HepG2 (cell line): Measurements from ENCODE around the gene PSRC1. TPM values are rescaled to one million over a fixed set of nuclear protein-coding genes. Genes with fewer than 3 reads are reported as not detected.

Source experiments
- ATAC-seq: fragments of 200-7000 bp; cut with Tn5 transposase; 3 replicates; pipeline ENCODE4 v1.9.1; 2020; ENCODE audit warnings: mild to moderate bottlenecking, moderate library complexity
- BruUV-seq: library from RNA; stranded (reverse); fragments of 400-500 nt; replicated peaks from 2 replicates; lab custom pipeline; 2021; lab: Mats Ljungman, UMichigan
- CTCF ChIA-PET: fragments of 300-600 bp; formaldehyde crosslinking; extraction: SDS; loops from one replicate; lab custom pipeline; 2021; ENCODE audit warnings: low total read pairs, inconsistent platforms, low intra/inter-chr PET ratio; lab: Yijun Ruan, JAX
- POLR2A ChIA-PET: fragments of 350-600 bp; sonication (Branson Sonifier 250); formaldehyde crosslinking; loops from one replicate; lab custom pipeline; 2020; ENCODE audit warnings: antibody characterized with exemption, inconsistent platforms; lab: Yijun Ruan, JAX
- DNase-seq: peaks from one replicate; pipeline ENCODE4 v3.0.0-alpha.2; 2015; ENCODE audit warnings: low spot score
- FAIRE-seq: peaks from 3 replicates; lab custom pipeline; 2011; peaks lifted over from hg19 to GRCh38; lab: Jason Lieb, UNC
- H2AFZ ChIP-seq: one replicate; pipeline ENCODE4 v1.6.1; 2011; ENCODE audit warnings: low read length, inconsistent platforms
- H3K27ac ChIP-seq: fragments of 300-600 bp; 3 replicates; pipeline ENCODE4 v1.8.0; 2011; ENCODE audit warnings: mixed run types, mild to moderate bottlenecking, mixed read lengths, low read length, inconsistent platforms; ENCODE audit not compliant: insufficient read depth; ENCODE audit errors: extremely low read length
- H3K27me3 ChIP-seq, 2 experiments: fragments of 200-600 bp in 1 of 2; 2 replicates in 1 of 2; 3 replicates in 1 of 2; pipeline versions ENCODE4 v1.6.0 to v1.8.0; 2011; ENCODE audit warnings: low read length in 2 of 2, mild to moderate bottlenecking in 2 of 2, moderate library complexity in 2 of 2, inconsistent platforms in 1 of 2; ENCODE audit not compliant: insufficient read depth in 2 of 2, control insufficient read depth in 1 of 2
- H3K36me3 ChIP-seq, 2 experiments: fragments of 200-600 bp in 1 of 2; replicated peaks in 1 of 2; 2 replicates in 1 of 2; 3 replicates in 1 of 2; pipeline versions ENCODE4 v1.5.1 to v1.8.0; 2011; ENCODE audit warnings: low read length in 2 of 2, inconsistent platforms in 1 of 2; ENCODE audit not compliant: insufficient read depth in 2 of 2, control insufficient read depth in 1 of 2
- H3K4me1 ChIP-seq: 2 replicates; pipeline ENCODE4 v1.5.1; 2012; ENCODE audit warnings: low read length, inconsistent platforms; ENCODE audit not compliant: insufficient read depth
- H3K4me2 ChIP-seq: 2 replicates; pipeline ENCODE4 v1.6.0; 2011; ENCODE audit warnings: low read depth, low read length, inconsistent platforms
- H3K4me3 ChIP-seq, 3 experiments: fragments of 200-600 bp in 1 of 3; sonication (generic), shearing (Covaris generic) in 1 of 3; replicated peaks in 1 of 3; 2 replicates each; pipeline ENCODE4 v1.5.1; 2011 to 2016; ENCODE audit warnings: low read length in 3 of 3, inconsistent platforms in 2 of 3, low read depth in 2 of 3, mild to moderate bottlenecking in 2 of 3, control low read depth in 1 of 3, mixed read lengths in 1 of 3; ENCODE audit not compliant: insufficient read depth in 1 of 3
- H3K79me2 ChIP-seq: one replicate; pipeline ENCODE4 v1.6.1; 2011; ENCODE audit warnings: low read length, inconsistent platforms; ENCODE audit not compliant: insufficient read depth
- H3K9ac ChIP-seq: 2 replicates; pipeline ENCODE4 v1.6.0; 2011; ENCODE audit warnings: mild to moderate bottlenecking, low read depth, low read length, inconsistent platforms; ENCODE audit not compliant: insufficient read depth
- H3K9me3 ChIP-seq: 2 replicates; pipeline ENCODE4 v1.5.1; 2012; ENCODE audit warnings: mild to moderate bottlenecking, low read length
- H4K20me1 ChIP-seq: 2 replicates; pipeline ENCODE4 v1.6.0; 2011; ENCODE audit warnings: inconsistent platforms, mild to moderate bottlenecking, low read length, moderate library complexity; ENCODE audit not compliant: insufficient read depth
- FOXA1 ChIP-seq, 2 experiments: fragments of 450-650 bp in 1 of 2; sonication (generic) in 1 of 2; formaldehyde crosslinking in 1 of 2; IDR thresholded peaks; 2 replicates each; pipeline versions ENCODE4 v1.4.0 to v1.6.1; 2016 to 2020; ENCODE audit warnings: missing genetic modification reagents in 1 of 2
- FOXA3 ChIP-seq: IDR thresholded peaks from 2 replicates; pipeline ENCODE4 v1.6.1; 2016; ENCODE audit warnings: missing genetic modification reagents, missing compliant biosample characterization
- GATAD2A ChIP-seq: IDR thresholded peaks from 2 replicates; pipeline ENCODE4 v1.6.1; 2016
- GFI1 ChIP-seq: sonication (generic); formaldehyde crosslinking; IDR thresholded peaks from 2 replicates; pipeline ENCODE4 v1.5.0; 2020; ENCODE audit warnings: missing genetic modification reagents, mild to moderate bottlenecking, borderline replicate concordance
- HNF4G ChIP-seq, 2 experiments: sonication (generic) in 1 of 2; formaldehyde crosslinking in 1 of 2; IDR thresholded peaks; 2 replicates each; pipeline versions ENCODE4 v1.4.0 to v1.6.1; 2011 to 2020; ENCODE audit warnings: borderline replicate concordance in 2 of 2, low read depth in 2 of 2, mild to moderate bottlenecking in 2 of 2, low read length in 1 of 2, missing genetic modification reagents in 1 of 2, moderate library complexity in 1 of 2
- IRF2 ChIP-seq: IDR thresholded peaks from 2 replicates; pipeline ENCODE4 v1.6.1; 2018; ENCODE audit warnings: missing genetic modification reagents, missing compliant biosample characterization
- NR2F2 ChIP-seq: IDR thresholded peaks from 2 replicates; pipeline ENCODE4 v1.6.1; 2012; ENCODE audit warnings: low read depth, inconsistent platforms, borderline replicate concordance
- NR2F6 ChIP-seq, 2 experiments: IDR thresholded peaks; 2 replicates each; pipeline ENCODE4 v1.6.1; 2016; ENCODE audit warnings: antibody characterized with exemption in 1 of 2, mild to moderate bottlenecking in 1 of 2
- PAXIP1 ChIP-seq: sonication (generic); formaldehyde crosslinking; conservative IDR thresholded peaks from 2 replicates; pipeline ENCODE4 v1.4.0; 2020; ENCODE audit warnings: mild to moderate bottlenecking, missing genetic modification reagents, moderate library complexity
- PLSCR1 ChIP-seq: sonication (generic); formaldehyde crosslinking; IDR thresholded peaks from 2 replicates; pipeline ENCODE4 v1.5.0; 2020; ENCODE audit warnings: missing genetic modification reagents, mild to moderate bottlenecking, borderline replicate concordance
- POGZ ChIP-seq: sonication (generic); formaldehyde crosslinking; IDR thresholded peaks from 2 replicates; pipeline ENCODE4 v1.4.0; 2020; ENCODE audit warnings: mild to moderate bottlenecking, missing genetic modification reagents
- RARA ChIP-seq: IDR thresholded peaks from 2 replicates; pipeline ENCODE4 v1.6.1; 2016; ENCODE audit warnings: missing genetic modification reagents, missing compliant biosample characterization
- TEAD3 ChIP-seq: optimal IDR thresholded peaks from 2 replicates; pipeline ENCODE3; 2016; ENCODE audit warnings: borderline replicate concordance
- ZC3H13 ChIP-seq: sonication (generic); formaldehyde crosslinking; IDR thresholded peaks from 2 replicates; pipeline ENCODE4 v1.8.1; 2023; ENCODE audit warnings: mild to moderate bottlenecking, missing genetic modification reagents, moderate library complexity
- ZNF547 ChIP-seq: sonication (generic); formaldehyde crosslinking; IDR thresholded peaks from 2 replicates; pipeline ENCODE4 v1.5.1; 2020; ENCODE audit warnings: mild to moderate bottlenecking, missing genetic modification reagents
- ZNF644 ChIP-seq: IDR thresholded peaks from 2 replicates; pipeline ENCODE4 v1.6.1; 2016; ENCODE audit warnings: low read depth
- ZNF652 ChIP-seq: IDR thresholded peaks from 2 replicates; pipeline ENCODE4 v1.6.1; 2016; ENCODE audit warnings: low read depth, borderline replicate concordance
- WGBS: methylation state at CpG from one replicate; pipeline ENCODE4 v1.1.6; 2017; ENCODE audit warnings: low lambda C conversion rate; 5-methylcytosine and 5-hydroxymethylcytosine counted together
- in situ Hi-C: cut with HindIII; loops from 2 replicates; pipeline ENCODE4 v1.10.0; 2017; ENCODE audit warnings: low pct_unique_long_range_greater_than_20kb; ENCODE audit not compliant: extremely low pct_ligation_motif_present
- intact Hi-C: fragments of 100-400 bp; cut with micrococcal nuclease; formaldehyde crosslinking; loops from one replicate; pipeline ENCODE4 v1.10.0; 2022; ENCODE audit not compliant: unreplicated experiment
- polyA plus RNA-seq, 8 experiments: library from polyadenylated mRNA; depleted of rRNA in 3 of 8; stranded (reverse) in 7 of 8; unstranded in 1 of 8; fragments of >200 nt; fragmentation: Illumina TruSeq in 4 of 8; extraction: Trizol in 4 of 8; gene quantifications; 2 replicates each; pipeline versions ENCODE4 v1.2.1 to v1.2.3, GENCODE V29; 2011 to 2016; ENCODE audit warnings: low read depth in 4 of 8, missing spikeins in 1 of 8, mixed read lengths in 1 of 8; ENCODE audit not compliant: insufficient read depth in 1 of 8
- total RNA-seq, 5 experiments: library from RNA; depleted of rRNA; stranded (reverse); fragments of >200 nt; fragmentation: Illumina TruSeq; extraction: Trizol; gene quantifications; 2 replicates each; pipeline ENCODE4 v1.2.3, GENCODE V29; 2016; ENCODE audit warnings: low read depth in 1 of 5
- TF ChIP-seq, protein P1 (sequence below): sonication (generic); formaldehyde crosslinking; IDR thresholded peaks from 2 replicates; pipeline ENCODE4 v1.4.0; 2020; ENCODE audit warnings: missing genetic modification reagents, borderline replicate concordance

Gene PSRC1
- total and polyA plus RNA-seq, 2 of the 13 experiments (the other 11 are each of a cell fraction or from before 2014, with no cell fraction given), result 28.6 to 30.3 TPM

- Histone ChIP-seq H3K27ac (no peak overlapping the region), H3K36me3 (no peaks in the 10 kb centered on the region), H3K4me3 (no peak overlapping the region), H3K27me3 (no peaks in the 10 kb centered on the region), H4K20me1 (no peaks in the 10 kb centered on the region), H3K79me2 (no peaks in the 10 kb centered on the region), H3K4me2 (peak overlapping the region; percentile 15; the same call in 1 of the 2 replicates), H2AFZ (no peak overlapping the region), H3K4me1 (peaks cover 28% of the 10 kb centered on the region), H3K9ac (no peak overlapping the region), H3K9me3 (no peaks in the 10 kb centered on the region)
- in situ Hi-C loops, result no loop called here
- intact Hi-C loops, result no loop called here
- 100% methylated on average over 1 of the region's 1 CpG for WGBS
- DNase-seq (no peak), FAIRE-seq (peak; percentile 73), ATAC-seq (peak; percentile 84)
- no TSS peak for BruUV-seq
- POLR2A ChIA-PET, result no interaction called here
- CTCF ChIA-PET, result no interaction called here
- TF ChIP-seq PAXIP1 (CRISPR knock-in tag) (peak; percentile 59; the same call in 1 of the 2 replicates), GFI1 (no peak), ZNF644 (CRISPR knock-in tag) (0 out of 2 replicates have a peak, but pooled peaks have one; percentile 38), GATAD2A (CRISPR knock-in tag) (0 out of 2 replicates have a peak, but pooled peaks have one; percentile 23), POGZ (CRISPR knock-in tag) (0 out of 2 replicates have a peak, but pooled peaks have one; percentile 23), TEAD3 (CRISPR knock-in tag) (peak; percentile 36), NR2F6 (IDR thresholded peaks at IDR 0.05) (no peak), NR2F6 (CRISPR knock-in tag; IDR thresholded peaks at IDR 0.05) (0 out of 2 replicates have a peak, but pooled peaks have one; percentile 12), IRF2 (CRISPR knock-in tag) (no peak), NR2F2 (0 out of 2 replicates have a peak, but pooled peaks have one; percentile 14), RARA (peak; percentile 57), FOXA1 (IDR thresholded peaks at IDR 0.05) (no peak), FOXA1 (CRISPR knock-in tag; IDR thresholded peaks at IDR 0.05) (0 out of 2 replicates have a peak, but pooled peaks have one; percentile 40), HNF4G (IDR thresholded peaks at IDR 0.05; ENCODE audit: borderline replicate concordance, low read depth, low read length) (peak; percentile 17; the same call in 1 of the 2 replicates), HNF4G (CRISPR knock-in tag; IDR thresholded peaks at IDR 0.05; ENCODE audit: borderline replicate concordance, low read depth) (no peak), ZNF547 (CRISPR knock-in tag) (no peak), FOXA3 (CRISPR knock-in tag) (peak; percentile 65), PLSCR1 (CRISPR knock-in tag) (no peak), ZC3H13 (CRISPR knock-in tag) (no peak), ZNF652 (CRISPR knock-in tag) (peak; percentile 45; the same call in 1 of the 2 replicates)
- TF ChIP-seq, protein P1, sequence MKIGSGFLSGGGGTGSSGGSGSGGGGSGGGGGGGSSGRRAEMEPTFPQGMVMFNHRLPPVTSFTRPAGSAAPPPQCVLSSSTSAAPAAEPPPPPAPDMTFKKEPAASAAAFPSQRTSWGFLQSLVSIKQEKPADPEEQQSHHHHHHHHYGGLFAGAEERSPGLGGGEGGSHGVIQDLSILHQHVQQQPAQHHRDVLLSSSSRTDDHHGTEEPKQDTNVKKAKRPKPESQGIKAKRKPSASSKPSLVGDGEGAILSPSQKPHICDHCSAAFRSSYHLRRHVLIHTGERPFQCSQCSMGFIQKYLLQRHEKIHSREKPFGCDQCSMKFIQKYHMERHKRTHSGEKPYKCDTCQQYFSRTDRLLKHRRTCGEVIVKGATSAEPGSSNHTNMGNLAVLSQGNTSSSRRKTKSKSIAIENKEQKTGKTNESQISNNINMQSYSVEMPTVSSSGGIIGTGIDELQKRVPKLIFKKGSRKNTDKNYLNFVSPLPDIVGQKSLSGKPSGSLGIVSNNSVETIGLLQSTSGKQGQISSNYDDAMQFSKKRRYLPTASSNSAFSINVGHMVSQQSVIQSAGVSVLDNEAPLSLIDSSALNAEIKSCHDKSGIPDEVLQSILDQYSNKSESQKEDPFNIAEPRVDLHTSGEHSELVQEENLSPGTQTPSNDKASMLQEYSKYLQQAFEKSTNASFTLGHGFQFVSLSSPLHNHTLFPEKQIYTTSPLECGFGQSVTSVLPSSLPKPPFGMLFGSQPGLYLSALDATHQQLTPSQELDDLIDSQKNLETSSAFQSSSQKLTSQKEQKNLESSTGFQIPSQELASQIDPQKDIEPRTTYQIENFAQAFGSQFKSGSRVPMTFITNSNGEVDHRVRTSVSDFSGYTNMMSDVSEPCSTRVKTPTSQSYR (CRISPR knock-in tag), result peak; percentile 51; the same call in 1 of the 2 replicates
Observed at GRCh38 chr1:109290137-109290536, 7.2 kb upstream of the PSRC1 start.
